H1 (cell line): Measurements from ENCODE around the gene ITGA3. TPM values are rescaled to one million over a fixed set of nuclear protein-coding genes. Genes with fewer than 3 reads are reported as not detected.

Experiments used
- CTCF ChIA-PET: fragments of 300-600 bp; sonication (Branson Sonifier 250); formaldehyde crosslinking; loops from one replicate; lab custom pipeline; 2021; ENCODE audit not compliant: partially characterized antibody; lab: Charles Lee
- POLR2A ChIA-PET: fragments of 300-600 bp; sonication (Branson Sonifier 250); formaldehyde crosslinking; loops from one replicate; lab custom pipeline; 2021; ENCODE audit warnings: inconsistent platforms; ENCODE audit not compliant: partially characterized antibody; lab: Charles Lee
- DNase-seq, 2 experiments: peaks; one replicate each; pipeline versions ENCODE4 v3.0.0 to v3.0.0-alpha.2; 2010 to 2022; ENCODE audit warnings: low spot score in 2 of 2, low read depth in 1 of 2, mixed read lengths in 1 of 2
- FAIRE-seq: peaks from 2 replicates; lab custom pipeline; 2011; peaks lifted over from hg19 to GRCh38; lab: Jason Lieb, UNC
- H2AFZ ChIP-seq: 2 replicates; pipeline ENCODE4 v1.8.1; 2012; ENCODE audit warnings: low read length, inconsistent platforms
- H2AK5ac ChIP-seq: 2 replicates; pipeline ENCODE4 v1.6.1; 2013; ENCODE audit warnings: low read depth, low read length
- H2BK120ac ChIP-seq: replicated peaks from 2 replicates; pipeline ENCODE3; 2013; ENCODE audit warnings: low read depth, low read length, inconsistent platforms
- H2BK12ac ChIP-seq: 2 replicates; pipeline ENCODE4 v1.6.1; 2013; ENCODE audit warnings: low read depth, low read length
- H2BK15ac ChIP-seq: 2 replicates; pipeline ENCODE4 v1.6.1; 2013; ENCODE audit warnings: low read length
- H2BK20ac ChIP-seq: 2 replicates; pipeline ENCODE4 v1.6.1; 2013; ENCODE audit warnings: low read length
- H2BK5ac ChIP-seq: 2 replicates; pipeline ENCODE4 v1.6.1; 2013; ENCODE audit warnings: low read depth, low read length
- H3K14ac ChIP-seq: 2 replicates; pipeline ENCODE4 v1.6.1; 2013; ENCODE audit warnings: inconsistent platforms; ENCODE audit not compliant: insufficient read length
- H3K18ac ChIP-seq: 2 replicates; pipeline ENCODE4 v1.6.1; 2013; ENCODE audit warnings: low read length; ENCODE audit errors: extremely low read depth
- H3K23ac ChIP-seq: 2 replicates; pipeline ENCODE4 v1.6.1; 2013; ENCODE audit warnings: inconsistent platforms; ENCODE audit not compliant: insufficient read length
- H3K23me2 ChIP-seq: 2 replicates; pipeline ENCODE4 v1.6.1; 2013; ENCODE audit warnings: low read depth, low read length
- H3K27ac ChIP-seq: 2 replicates; pipeline ENCODE4 v1.6.1; 2011; ENCODE audit warnings: low read depth, low read length, inconsistent platforms
- H3K27me3 ChIP-seq, 4 experiments: replicated peaks in 1 of 4; 1 replicate in 1 of 4; 2 replicates in 3 of 4; pipeline versions ENCODE4 v1.6.1 to v1.8.1; 2011 to 2013; ENCODE audit warnings: low read length in 3 of 4, mild to moderate bottlenecking in 3 of 4, inconsistent platforms in 2 of 4, mixed read lengths in 2 of 4, moderate library complexity in 1 of 4; ENCODE audit not compliant: control insufficient read depth in 3 of 4, insufficient read depth in 3 of 4; ENCODE audit errors: extremely low read depth in 1 of 4
- H3K36me3 ChIP-seq, 4 experiments: 2 replicates each; pipeline versions ENCODE4 v1.6.1 to v1.8.1; 2011 to 2013; ENCODE audit warnings: mild to moderate bottlenecking in 4 of 4, low read length in 3 of 4, moderate library complexity in 2 of 4, control low read depth in 1 of 4, inconsistent platforms in 1 of 4; ENCODE audit not compliant: insufficient read depth in 4 of 4, control insufficient read depth in 2 of 4
- H3K4ac ChIP-seq: replicated peaks from 2 replicates; pipeline ENCODE3; 2013; ENCODE audit warnings: low read length, low read depth, mixed read lengths, inconsistent platforms; ENCODE audit not compliant: insufficient read length
- H3K4me1 ChIP-seq, 4 experiments: replicated peaks in 1 of 4; 1 replicate in 1 of 4; 2 replicates in 3 of 4; pipeline versions ENCODE4 v1.6.1 to v1.8.1; 2011 to 2013; ENCODE audit warnings: low read length in 3 of 4, inconsistent platforms in 2 of 4, mixed read lengths in 1 of 4; ENCODE audit not compliant: insufficient read depth in 4 of 4, control insufficient read depth in 3 of 4
- H3K4me2 ChIP-seq, 2 experiments: 2 replicates each; pipeline versions ENCODE4 v1.6.1 to v1.8.1; 2011 to 2013; ENCODE audit warnings: low read depth in 2 of 2, low read length in 2 of 2, control low read depth in 1 of 2, inconsistent platforms in 1 of 2, mild to moderate bottlenecking in 1 of 2; ENCODE audit not compliant: insufficient read depth in 1 of 2
- H3K4me3 ChIP-seq, 4 experiments: fragments of 200-600, 300-600 bp in 1 of 4; sonication (generic), shearing (Covaris generic), sonication (Bioruptor Twin) in 1 of 4; 2 replicates each; pipeline versions ENCODE4 v1.5.1 to v1.8.1; 2011 to 2016; ENCODE audit warnings: low read length in 4 of 4, low read depth in 3 of 4, control low read depth in 2 of 4, inconsistent platforms in 2 of 4, mild to moderate bottlenecking in 2 of 4, mixed read lengths in 1 of 4, moderate library complexity in 1 of 4; ENCODE audit not compliant: insufficient read depth in 2 of 4; ENCODE audit errors: extremely low read depth in 1 of 4
- H3K56ac ChIP-seq: replicated peaks from 2 replicates; pipeline ENCODE3; 2013; ENCODE audit warnings: low read depth, mild to moderate bottlenecking, mixed read lengths, low read length, inconsistent platforms; ENCODE audit not compliant: insufficient read length
- H3K79me1 ChIP-seq: 2 replicates; pipeline ENCODE4 v1.6.1; 2013; ENCODE audit warnings: low read depth, low read length, control low read depth
- H3K79me2 ChIP-seq, 2 experiments: 2 replicates each; pipeline versions ENCODE4 v1.6.1 to v1.8.1; 2012 to 2013; ENCODE audit warnings: low read length in 2 of 2, mild to moderate bottlenecking in 2 of 2, inconsistent platforms in 1 of 2; ENCODE audit not compliant: insufficient read depth in 2 of 2, control insufficient read depth in 1 of 2
- H3K9ac ChIP-seq, 4 experiments: replicated peaks in 1 of 4; 1 replicate in 1 of 4; 2 replicates in 3 of 4; pipeline versions ENCODE4 v1.6.1 to v1.8.1; 2011 to 2013; ENCODE audit warnings: low read depth in 3 of 4, low read length in 3 of 4, control low read depth in 2 of 4, mild to moderate bottlenecking in 2 of 4, moderate library complexity in 2 of 4, inconsistent platforms in 1 of 4; ENCODE audit errors: extremely low read depth in 1 of 4
- H3K9me3 ChIP-seq, 2 experiments: 2 replicates each; pipeline versions ENCODE4 v1.6.1 to v1.8.1; 2012 to 2013; ENCODE audit warnings: mild to moderate bottlenecking in 2 of 2, moderate library complexity in 2 of 2, control low read depth in 1 of 2, inconsistent platforms in 1 of 2, low read depth in 1 of 2, low read length in 1 of 2, mixed read lengths in 1 of 2; ENCODE audit not compliant: insufficient read depth in 2 of 2
- H4K20me1 ChIP-seq, 2 experiments: replicated peaks in 1 of 2; 2 replicates each; pipeline versions ENCODE3 to v1.8.1; 2011 to 2013; ENCODE audit warnings: inconsistent platforms in 2 of 2, low read length in 2 of 2, mild to moderate bottlenecking in 1 of 2; ENCODE audit not compliant: insufficient read depth in 2 of 2, control insufficient read depth in 1 of 2
- H4K5ac ChIP-seq: 2 replicates; pipeline ENCODE4 v1.6.1; 2013; ENCODE audit warnings: low read length, low read depth, mixed read lengths, inconsistent platforms; ENCODE audit not compliant: insufficient read length
- H4K8ac ChIP-seq: 2 replicates; pipeline ENCODE4 v1.8.0; 2013; ENCODE audit warnings: mild to moderate bottlenecking, moderate library complexity, low read length, inconsistent platforms; ENCODE audit not compliant: insufficient read depth; ENCODE audit errors: extremely low read depth
- H4K91ac ChIP-seq: replicated peaks from 2 replicates; pipeline ENCODE3; 2013; ENCODE audit warnings: low read length, mixed read lengths, inconsistent platforms; ENCODE audit not compliant: insufficient read length
- CBX8 ChIP-seq: fragments of 300-800, 300-1000 bp; sonication (generic); IDR thresholded peaks from 2 replicates; pipeline ENCODE4 v1.7.1; 2016; ENCODE audit warnings: low read depth, low read length, borderline replicate concordance
- CHD1 ChIP-seq: IDR thresholded peaks from 2 replicates; pipeline ENCODE4 v1.6.1; 2012; ENCODE audit warnings: low read depth, low read length, improper control_type of control experiment
- FOSL1 ChIP-seq: IDR thresholded peaks from 2 replicates; pipeline ENCODE4 v1.6.1; 2011; ENCODE audit warnings: mild to moderate bottlenecking, low read depth, low read length, moderate library complexity; ENCODE audit not compliant: insufficient read depth
- GTF2F1 ChIP-seq: IDR thresholded peaks from 2 replicates; pipeline ENCODE4 v1.6.1; 2012; ENCODE audit warnings: low read depth, low read length, improper control_type of control experiment, borderline replicate concordance
- HDAC6 ChIP-seq: IDR thresholded peaks from one replicate; pipeline ENCODE4 v1.7.1; 2012; ENCODE audit warnings: low read depth, mild to moderate bottlenecking, inconsistent platforms, low read length, moderate library complexity
- JUND ChIP-seq: IDR thresholded peaks from 2 replicates; pipeline ENCODE4 v1.6.1; 2011; ENCODE audit warnings: mild to moderate bottlenecking, improper control_type of control experiment, low read length
- KDM5A ChIP-seq: fragments of 200-600 bp; IDR thresholded peaks from 2 replicates; pipeline ENCODE4 v1.7.1; 2012; ENCODE audit warnings: mild to moderate bottlenecking, low read length, inconsistent platforms, mixed read lengths
- NANOG ChIP-seq: IDR thresholded peaks from 2 replicates; pipeline ENCODE4 v1.6.1; 2011; ENCODE audit warnings: low read length, low read depth, mild to moderate bottlenecking, inconsistent platforms; ENCODE audit not compliant: insufficient read depth, poor library complexity, severe bottlenecking
- NRF1 ChIP-seq: IDR thresholded peaks from 2 replicates; pipeline ENCODE4 v1.6.1; 2011; ENCODE audit warnings: mild to moderate bottlenecking, low read depth, low read length, improper control_type of control experiment
- RBBP5 ChIP-seq: IDR thresholded peaks from 2 replicates; pipeline ENCODE4 v1.7.1; 2012; ENCODE audit warnings: low read depth, mild to moderate bottlenecking, inconsistent platforms, low read length, moderate library complexity, borderline replicate concordance
- RFX5 ChIP-seq: IDR thresholded peaks from 2 replicates; pipeline ENCODE4 v1.6.1; 2011; ENCODE audit warnings: low read depth, low read length, improper control_type of control experiment, borderline replicate concordance
- SP1 ChIP-seq: IDR thresholded peaks from 2 replicates; pipeline ENCODE4 v1.6.1; 2011; ENCODE audit warnings: low read depth, low read length
- SUZ12 ChIP-seq: fragments of 200-600 bp; sonication (generic); IDR thresholded peaks from 2 replicates; pipeline ENCODE4 v1.6.1; 2012; ENCODE audit warnings: mild to moderate bottlenecking, inconsistent platforms, low read length, moderate library complexity, mixed read lengths
- WGBS, 2 experiments: shearing (Covaris generic) in 1 of 2; methylation state at CpG; one replicate each; pipeline versions ENCODE4 v1.1.6 to v1.1.7; 2013 to 2015; ENCODE audit warnings: low lambda C conversion rate in 2 of 2, mixed read lengths in 2 of 2, inconsistent platforms in 1 of 2, low coverage in 1 of 2, missing lambda C conversion rate in 1 of 2; ENCODE audit not compliant: insufficient replicate concordance in 2 of 2, insufficient coverage in 1 of 2, insufficient read length in 1 of 2; ENCODE audit errors: extremely low coverage in 1 of 2, missing lambda C conversion rate in 1 of 2; 5-methylcytosine and 5-hydroxymethylcytosine counted together
- polyA plus RNA-seq, 7 experiments: library from polyadenylated mRNA; depleted of rRNA in 3 of 7; stranded (reverse) in 5 of 7; unstranded in 2 of 7; fragments of >200 nt in 5 of 7; fragments of 200-250 nt in 2 of 7; gene quantifications; 1 replicate in 5 of 7; 2 replicates in 1 of 7; 4 replicates in 1 of 7; pipeline versions ENCODE4 v1.2.1 to v1.2.3, GENCODE V29; 2011 to 2013; ENCODE audit warnings: missing spikeins in 2 of 7, mixed read lengths in 2 of 7
- total RNA-seq: library from RNA; stranded (reverse); fragmentation: NEBNext Ultra II Directional; extraction: Animal tissue kit (Norgen Biotek cat#: 25700); gene quantifications from 2 replicates; pipeline ENCODE4 v1.2.1, GENCODE V29; 2021

ITGA3 gene
- total and polyA plus RNA-seq, 2 of the 8 experiments (the other 6 are each of a cell fraction or from before 2014, with no cell fraction given), result 24.0 to 24.2 TPM

- no peaks in the 10 kb centered on the region for H3K23me2 ChIP-seq
- WGBS, 2 experiments, result 81% methylated on average over 14 of the region's 14 CpGs; no CpG with 5 or more reads in 1 of the 2 experiments
- no peak overlapping the region for H2AK5ac ChIP-seq
- H3K4me3 ChIP-seq, result no peak overlapping the region
- H4K20me1 ChIP-seq, result no peaks in the 10 kb centered on the region
- H3K4ac ChIP-seq, result no peak overlapping the region
- no peak overlapping the region; the same call in 1 of the 2 replicates for H4K8ac ChIP-seq
- H4K91ac ChIP-seq, result no peak overlapping the region
- no peak overlapping the region for H3K18ac ChIP-seq
- no peak overlapping the region for H3K27ac ChIP-seq
- H3K9ac ChIP-seq, result no peak overlapping the region
- H2AFZ ChIP-seq, result no peak overlapping the region
- ChIA-PET CTCF (interaction anchor here (1.1 to 2.7 kb wide), 4 partner anchors 8 to 50 kb away, joined by 3 to 13 read pairs (median 12); no protein-coding TSS in a partner anchor), POLR2A (interaction anchor here (1.0 kb wide), 1 partner anchor 9 kb away, joined by 4 read pairs; no protein-coding TSS in a partner anchor)
- no peak overlapping the region for H4K5ac ChIP-seq
- H2BK12ac ChIP-seq, result no peak overlapping the region; the same call in 1 of the 2 replicates
- no peak overlapping the region for H2BK120ac ChIP-seq
- no peak overlapping the region for H3K56ac ChIP-seq
- H2BK20ac ChIP-seq, result no peak overlapping the region
- H3K14ac ChIP-seq, result no peak overlapping the region
- no peak overlapping the region for H2BK15ac ChIP-seq
- H2BK5ac ChIP-seq, result no peak overlapping the region
- H3K4me2 ChIP-seq, result no peak overlapping the region
- H3K23ac ChIP-seq, result no peak overlapping the region
- H3K79me2 ChIP-seq, result no peaks in the 10 kb centered on the region
- H3K9me3 ChIP-seq, result no peaks in the 10 kb centered on the region
- H3K4me1 ChIP-seq, result peaks cover 0 to 9% (median 0%) of the 10 kb centered on the region in 4 experiments; a peak in 3 of 7 replicates
- no peaks in the 10 kb centered on the region; a peak in 1 of 7 replicates for H3K27me3 ChIP-seq
- H3K79me1 ChIP-seq, result no peaks in the 10 kb centered on the region
- DNase-seq (no peak), FAIRE-seq (no peak)
- H3K36me3 ChIP-seq, result no peaks in the 10 kb centered on the region
- TF ChIP-seq HDAC6 (no peak), RFX5 (no peak), SUZ12 (no peak), RBBP5 (no peak), NRF1 (no peak), GTF2F1 (no peak), CBX8 (no peak), JUND (no peak), NANOG (no peak), FOSL1 (no peak), SP1 (no peak), CHD1 (no peak), KDM5A (no peak)
These were observed 18.4 kb upstream of the ITGA3 start for GRCh38 chr17:50037321-50038107.
